NCI-H524 treated with DMSO at 0.1 percent for 48 hours (cell line): Measurements from ENCODE around the gene NSMF.

Experiments
- DNase-seq: peaks from one replicate; lab custom pipeline; 2025; lab: John Stamatoyannopoulos, UW

Gene NSMF

GRCh38 chr9:137429974-137430722, 29.0 kb downstream of the NSMF start:
- no peak for DNase-seq

DNA sequence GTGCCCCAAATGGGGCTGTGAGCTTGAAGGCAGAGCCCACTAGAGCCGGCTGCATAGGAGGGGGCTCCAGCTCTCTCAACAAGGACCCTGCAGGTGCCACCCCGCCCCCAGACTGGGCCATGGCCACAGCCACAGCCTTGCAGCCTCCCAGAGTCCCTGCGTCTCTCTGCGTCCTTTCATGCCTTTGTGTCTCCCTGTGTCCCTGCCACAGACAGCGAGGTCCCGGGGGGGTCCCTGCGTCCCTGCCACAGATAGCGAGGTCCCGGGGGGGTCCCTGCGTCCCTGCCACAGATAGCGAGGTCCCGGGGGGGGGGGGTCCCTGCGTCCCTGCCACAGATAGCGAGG, 29.6 kb downstream of the NSMF start:
- no peak for DNase-seq

DNA sequence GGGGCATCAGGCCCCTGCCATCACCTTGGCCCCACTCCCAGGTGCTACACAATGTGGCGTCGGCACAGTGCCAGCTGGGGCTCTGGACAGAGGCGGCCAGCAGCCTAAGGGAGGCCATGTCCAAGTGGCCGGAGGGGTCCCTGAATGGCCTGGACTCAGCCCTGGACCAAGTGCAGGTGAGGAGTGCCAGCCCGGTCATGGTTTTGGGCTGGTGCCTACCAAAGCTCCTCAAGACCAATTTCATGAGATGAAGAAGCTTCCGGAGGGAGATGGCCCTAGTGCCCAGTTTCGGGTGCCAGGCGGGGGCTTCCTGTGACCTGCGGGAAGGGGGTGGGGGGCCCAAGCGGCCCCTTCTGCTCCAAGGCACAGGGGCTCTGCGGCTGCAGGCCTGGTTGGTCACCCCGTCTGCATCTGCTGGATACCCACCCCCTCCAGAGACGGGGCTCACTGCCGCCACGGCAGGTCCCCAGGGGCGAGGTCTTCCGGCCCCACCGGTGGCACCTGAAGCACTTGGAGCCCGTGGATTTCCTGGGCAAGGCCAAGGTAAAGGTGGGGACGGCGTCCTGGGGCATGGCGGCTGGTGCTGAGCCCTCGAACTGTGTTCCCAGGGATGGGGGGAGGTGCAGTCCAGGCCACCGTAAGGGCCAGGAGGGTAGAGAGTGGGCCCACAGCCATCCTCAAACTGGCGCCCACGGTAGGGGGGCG, 30.1 kb downstream of the NSMF start:
- DNase-seq, result no peak

GRCh38 chr9:137428311-137428630, 30.9 kb downstream of the NSMF start:
- DNase-seq, result no peak

DNA sequence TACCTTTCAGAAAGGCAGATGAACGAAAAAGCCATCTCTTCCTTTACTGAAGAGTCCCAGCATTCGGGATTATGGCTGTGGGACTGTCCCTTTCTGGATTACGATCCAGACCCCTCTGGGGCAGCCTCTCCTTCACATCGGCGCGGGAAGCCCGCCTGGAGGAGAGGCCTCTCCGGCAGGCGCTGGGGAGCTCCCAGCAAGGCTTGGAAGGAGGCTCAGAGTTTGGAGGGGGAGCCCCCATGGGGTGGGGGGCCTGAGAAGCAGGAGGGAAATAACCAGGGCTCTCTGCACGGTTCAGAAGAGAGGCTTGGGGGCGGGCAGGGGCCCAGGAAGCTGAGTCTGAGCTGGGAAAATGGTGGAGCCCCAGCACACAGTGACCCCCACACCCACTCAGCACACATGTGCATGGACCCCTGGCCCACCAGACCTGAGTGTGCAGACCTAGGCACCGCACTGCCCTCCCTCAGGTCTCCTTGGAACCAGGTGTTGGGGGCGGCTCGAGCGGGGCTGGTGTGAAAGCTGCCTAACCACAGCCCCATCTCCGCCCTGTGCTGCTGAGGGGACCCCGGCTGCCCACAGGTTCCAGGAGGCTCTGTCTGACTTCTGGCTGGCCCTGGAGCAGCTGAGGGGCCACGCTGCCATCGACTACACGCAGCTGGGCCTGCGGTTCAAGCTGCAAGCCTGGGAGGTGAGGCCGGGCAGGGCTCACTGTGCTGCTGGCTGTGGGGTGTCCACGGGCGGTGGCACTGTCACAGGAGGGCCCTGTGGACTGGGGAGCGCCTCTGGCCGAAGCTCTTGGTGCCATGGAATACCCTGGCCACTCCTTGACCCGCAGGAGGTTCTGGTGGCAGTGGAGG, 31.5 kb downstream of the NSMF start:
- no peak for DNase-seq

DNA sequence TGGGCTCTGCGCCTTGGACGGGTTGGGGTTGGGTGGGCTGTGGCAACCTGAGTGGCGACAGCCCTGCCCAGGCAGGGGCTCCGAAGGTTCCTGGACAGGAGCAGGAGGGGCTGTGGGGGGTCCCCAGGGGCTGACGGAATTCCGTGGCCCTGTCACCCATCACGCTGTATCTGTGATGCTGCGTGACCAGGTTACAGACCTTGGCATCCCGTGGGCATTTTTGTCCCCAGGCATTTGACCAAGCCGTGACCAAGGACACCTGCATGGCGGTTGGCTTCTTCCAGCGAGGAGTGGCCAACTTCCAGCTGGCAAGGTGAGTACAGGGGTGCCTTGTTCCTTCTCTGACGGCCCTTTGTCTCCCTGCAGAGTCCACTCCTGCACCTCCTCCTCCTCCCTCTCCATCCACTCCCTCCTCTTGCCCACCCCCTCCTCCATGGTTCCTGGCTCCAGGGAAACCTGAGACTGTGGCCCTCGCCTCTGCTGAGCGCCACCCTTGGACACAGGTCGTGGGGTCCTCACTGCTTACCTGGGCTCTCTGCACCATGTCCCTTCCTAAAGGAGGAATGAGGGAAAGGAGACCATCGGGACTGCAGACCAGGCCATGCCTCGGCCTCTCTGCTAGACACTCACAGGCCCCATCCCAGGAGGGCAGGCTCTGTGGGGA, 33.0 kb downstream of the NSMF start:
- no peak for DNase-seq

DNA sequence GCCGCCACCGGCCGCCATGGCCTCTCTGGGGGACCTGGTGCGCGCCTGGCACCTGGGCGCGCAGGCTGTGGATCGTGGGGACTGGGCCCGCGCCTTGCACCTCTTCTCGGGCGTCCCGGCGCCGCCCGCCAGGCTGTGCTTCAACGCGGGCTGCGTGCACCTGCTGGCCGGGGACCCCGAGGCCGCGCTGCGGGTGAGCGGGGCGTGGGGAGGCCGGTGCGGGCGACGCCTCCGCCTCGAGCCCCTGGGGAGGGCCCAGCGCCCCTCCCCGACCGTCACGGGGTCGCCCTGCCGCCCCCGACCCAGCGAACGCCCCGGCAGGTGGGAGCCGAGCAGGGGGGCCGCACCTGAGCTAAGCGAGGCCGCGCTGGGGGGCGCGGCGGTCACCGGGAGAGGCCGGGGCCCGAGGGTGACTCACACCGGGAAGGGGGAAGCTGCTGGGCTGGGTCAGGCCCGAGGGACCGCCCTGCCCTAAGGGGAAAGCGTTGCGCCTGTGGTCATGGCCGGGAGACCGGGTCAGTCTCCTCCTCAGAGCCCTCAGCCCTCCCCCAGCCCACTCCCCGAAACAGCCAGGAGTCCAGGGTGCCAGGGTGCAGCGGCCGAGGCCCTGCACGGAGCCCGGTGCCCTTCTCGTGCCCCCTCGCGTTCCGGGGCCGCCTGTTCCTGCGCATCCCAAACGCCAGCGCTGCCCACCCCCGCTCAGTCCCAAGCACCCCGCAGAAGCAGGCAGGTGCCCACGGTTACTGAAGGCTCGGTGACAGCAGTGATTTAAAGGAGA, 35.4 kb downstream of the NSMF start:
- DNase-seq, result no peak

GRCh38 chr9:137422604-137423513, 36.3 kb downstream of the NSMF start, which contains the start of the genes EXD3 and NOXA1:
Gene EXD3 (minus strand): TSS chr9:137423162. CDS start chr9:137395357, 27,805 bp downstream.
Gene NOXA1 (plus strand): TSS chr9:137423393. CDS start chr9:137423530, 137 bp downstream.
- DNase-seq, result no peak

DNA sequence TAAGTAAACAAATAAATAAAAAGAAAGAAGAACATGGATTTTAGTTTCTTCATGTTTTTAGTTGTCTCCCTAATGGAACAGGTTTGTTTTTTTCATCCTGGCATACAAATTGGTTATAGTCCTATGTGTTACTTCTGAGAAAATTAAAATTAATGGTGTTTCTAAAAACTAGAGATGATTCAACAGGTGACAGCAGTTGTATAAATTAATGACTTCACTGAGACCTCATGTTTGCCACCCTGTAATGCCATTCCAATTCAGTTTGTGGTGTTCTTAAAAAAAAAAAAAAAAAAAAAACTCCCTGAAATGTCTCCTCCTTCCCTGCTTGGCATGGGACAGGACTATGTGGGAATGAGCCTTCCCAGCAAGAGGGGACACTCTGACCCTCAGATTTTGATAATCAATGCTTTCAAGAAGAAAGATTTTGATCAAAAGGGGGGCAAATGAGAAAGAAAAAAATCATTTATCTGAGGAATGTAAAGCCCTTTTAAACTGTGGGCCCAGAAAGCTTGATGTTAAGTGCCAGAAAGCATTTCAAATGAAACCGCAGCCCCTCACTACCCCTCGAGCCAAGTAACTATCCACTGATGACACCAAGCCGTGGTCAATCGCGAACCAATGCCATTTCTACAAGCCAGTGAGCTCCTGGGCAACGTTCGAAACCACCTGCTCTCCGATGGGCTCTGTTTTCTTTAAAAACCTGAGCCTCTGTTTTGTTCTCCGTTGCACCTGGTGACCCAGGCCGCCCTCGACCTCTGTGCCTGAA, 37.1 kb downstream of the NSMF start:
- no peak for DNase-seq

DNA sequence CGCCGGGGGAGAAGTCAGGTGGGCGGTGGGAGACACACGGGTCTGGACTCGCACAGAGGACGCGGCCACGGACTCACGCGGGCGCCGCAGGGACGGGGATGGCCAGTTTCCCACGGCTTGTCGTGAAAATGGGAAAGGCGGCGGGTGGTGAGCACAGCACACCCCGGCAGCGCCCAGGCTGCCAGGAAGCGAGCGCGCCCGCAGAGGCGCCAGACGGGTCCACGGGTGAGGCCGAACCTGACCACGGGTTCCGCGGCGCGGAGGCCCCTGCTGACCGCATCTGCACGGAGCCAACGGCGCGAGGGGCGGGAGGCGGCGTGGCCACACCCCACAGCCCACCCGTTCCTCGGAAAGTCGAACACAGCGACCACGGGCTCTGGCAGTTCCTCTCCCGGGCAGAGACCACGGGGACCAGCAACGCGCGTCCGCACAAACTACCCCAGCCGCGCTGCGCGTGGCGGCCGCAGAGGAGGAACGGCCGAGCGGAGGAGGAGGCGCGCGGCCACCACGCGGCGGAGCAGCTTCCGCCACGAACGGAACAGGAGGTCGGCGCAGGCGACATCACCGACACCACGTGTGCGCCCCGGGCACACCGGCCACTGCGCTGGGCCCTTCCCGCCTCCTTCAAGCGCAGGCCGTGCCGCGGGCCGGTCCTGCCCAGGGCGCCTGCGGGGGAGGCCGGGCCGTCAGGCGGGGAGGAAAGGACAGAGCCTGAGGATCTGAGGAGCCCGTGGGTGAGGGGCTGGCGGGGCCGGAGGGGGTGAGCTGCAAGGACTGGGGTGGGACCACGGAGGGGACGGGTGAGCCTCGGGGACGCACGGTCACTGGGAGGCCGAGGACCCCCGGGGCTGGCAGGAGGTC, 41.7 kb downstream of the NSMF start:
- no peak for DNase-seq

DNA sequence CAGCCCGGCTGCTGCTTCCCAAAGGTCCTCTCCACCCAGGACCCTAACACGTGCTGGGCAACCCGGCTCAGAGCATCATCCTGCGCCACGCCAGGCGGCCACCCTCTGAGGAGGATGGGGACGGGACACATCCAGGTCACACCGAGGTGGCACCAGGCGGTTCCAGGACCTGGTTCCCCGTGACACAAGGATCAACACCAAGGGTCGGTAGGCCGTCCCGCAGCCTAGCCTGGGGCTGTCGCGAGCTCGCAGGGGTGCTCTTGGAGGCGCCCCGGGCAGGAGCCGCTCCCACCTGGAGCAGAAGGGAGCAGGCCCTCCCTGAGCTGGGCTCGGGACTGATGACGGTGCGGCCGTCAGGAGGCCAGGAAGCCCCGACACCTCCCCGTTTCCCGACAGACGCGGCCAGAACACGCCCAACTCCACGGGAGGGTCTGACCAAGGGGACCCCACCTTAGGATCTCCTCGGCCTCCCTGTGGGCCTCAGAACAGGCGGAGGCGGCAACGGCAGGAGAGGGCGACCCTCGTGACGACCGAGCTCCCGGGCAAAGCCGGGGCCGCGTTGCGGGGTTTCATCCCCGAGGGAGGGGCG, 42.5 kb downstream of the NSMF start:
- no peak for DNase-seq

- DNase-seq, result no peak
Measured at GRCh38 chr9:137416006-137416562, 43.0 kb downstream of the NSMF start.

DNA sequence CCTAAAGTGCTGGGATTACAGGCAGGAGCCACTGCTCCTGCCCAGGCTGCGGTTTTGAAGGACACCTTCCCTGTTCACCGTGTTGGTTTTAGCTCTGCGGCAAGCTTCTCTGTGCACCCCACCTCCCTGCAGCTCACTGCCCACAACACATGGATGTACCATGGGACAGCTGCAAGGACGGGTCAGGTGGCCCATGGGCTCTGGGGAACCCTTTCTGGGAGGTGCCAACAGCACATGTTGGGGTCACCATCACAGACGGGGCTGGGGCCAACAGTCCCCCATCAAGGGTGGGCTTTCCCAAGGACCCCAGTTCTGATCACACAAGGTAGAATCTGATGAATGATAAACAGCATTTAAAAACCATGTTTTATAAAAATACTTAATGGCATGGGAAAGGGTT, 43.7 kb downstream of the NSMF start:
- DNase-seq, result no peak

DNA sequence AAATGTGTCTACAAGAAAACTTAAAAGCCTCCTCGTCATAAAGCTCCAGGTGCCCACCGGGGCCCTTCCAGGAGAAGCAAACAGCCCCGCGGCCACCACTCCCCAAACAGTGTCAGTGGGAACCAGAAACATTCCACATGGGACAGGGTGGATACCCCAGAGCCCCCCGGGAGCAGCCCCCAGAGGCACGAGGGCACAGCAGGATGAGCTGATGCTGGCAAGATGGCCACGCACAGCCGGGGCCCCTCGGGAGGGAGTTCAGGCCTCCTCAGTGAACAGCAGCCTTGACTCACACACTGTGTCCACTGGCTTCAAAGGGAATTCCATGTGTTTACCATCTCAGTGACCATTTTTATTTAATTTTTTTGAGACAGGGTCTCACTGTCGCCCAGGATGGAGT, 46.7 kb downstream of the NSMF start:
- DNase-seq, result no peak

- no peak for DNase-seq
Measured at GRCh38 chr9:137411645-137412380, 47.3 kb downstream of the NSMF start.

DNA sequence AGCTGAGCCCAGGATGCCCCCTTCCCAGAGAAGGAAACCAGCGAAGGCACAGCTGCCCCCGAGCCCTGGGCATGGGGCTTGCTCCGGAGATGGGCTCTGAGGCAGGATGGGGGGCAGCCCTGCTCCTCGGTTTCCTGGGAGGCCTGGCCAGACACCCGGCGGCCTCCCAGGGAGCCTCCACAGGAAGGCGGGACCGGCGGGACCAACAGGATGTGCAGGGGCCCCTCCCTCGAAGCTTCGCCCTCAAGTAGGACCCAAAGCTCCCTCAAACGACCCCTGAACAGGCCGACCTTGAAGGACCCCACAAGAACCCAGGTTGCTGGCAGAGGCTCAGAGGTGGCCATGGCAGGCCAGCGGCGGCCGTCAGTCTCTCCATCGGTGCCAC, 47.9 kb downstream of the NSMF start:
- no peak for DNase-seq

GRCh38 chr9:137410891-137411249, 48.3 kb downstream of the NSMF start:
- no peak for DNase-seq
